AG09309 (cell line): ENCODE results near the gene RPS4Y1.

Source experiments
- DNase-seq: peaks from one replicate; pipeline ENCODE4 v3.0.0-alpha.2; 2010; ENCODE audit warnings: low read depth
- H3K4me3 ChIP-seq: 2 replicates; pipeline ENCODE4 v1.5.1; 2011; ENCODE audit warnings: mild to moderate bottlenecking, low read depth, low read length, moderate library complexity; ENCODE audit not compliant: control insufficient read depth
- CTCF ChIP-seq: IDR thresholded peaks from 2 replicates; pipeline ENCODE4 v1.5.1; 2011; ENCODE audit warnings: mild to moderate bottlenecking, low read depth, low read length, inconsistent platforms; ENCODE audit not compliant: insufficient read depth, control insufficient read depth; ENCODE audit errors: missing control alignments

Gene RPS4Y1

GRCh38 chrY:2854145-2854774 lies 12.9 kb downstream of the RPS4Y1 start:
- TF ChIP-seq CTCF = no peak
- no peak overlapping the region for H3K4me3 ChIP-seq
- DNase-seq = no peak

- DNase-seq = no peak
- no peak overlapping the region for H3K4me3 ChIP-seq
- TF ChIP-seq CTCF = no peak
Measured at GRCh38 chrY:2857068-2857467, 15.7 kb downstream of the RPS4Y1 start.

- no peak for DNase-seq
- no peak for TF ChIP-seq CTCF
- H3K4me3 ChIP-seq = no peak overlapping the region
Measured at GRCh38 chrY:2857686-2858085, 16.3 kb downstream of the RPS4Y1 start.

GRCh38 chrY:2859782-2860181 lies 18.4 kb downstream of the RPS4Y1 start:
- TF ChIP-seq CTCF = no peak
- no peak for DNase-seq
- H3K4me3 ChIP-seq = no peak overlapping the region

- H3K4me3 ChIP-seq = no peak overlapping the region
- no peak for DNase-seq
- TF ChIP-seq CTCF = no peak
Measured at GRCh38 chrY:2860511-2860910, 19.1 kb downstream of the RPS4Y1 start.

GRCh38 chrY:2866581-2866980 lies 25.2 kb downstream of the RPS4Y1 start:
- no peak overlapping the region for H3K4me3 ChIP-seq

More at GRCh38 chrY:2866581-2866980, 25.2 kb downstream of the RPS4Y1 start:
- no peak for DNase-seq
- no peak for TF ChIP-seq CTCF
